AG04450 (cell line): ENCODE data around the gene MAML2. TPM values are rescaled to one million over a fixed set of nuclear protein-coding genes. Genes with fewer than 3 reads are reported as not detected.

ENCODE experiments used
- CTCF ChIA-PET: fragments of 300-600, 350-600 bp; formaldehyde crosslinking; extraction: SDS; loops from one replicate; lab custom pipeline; 2022; ENCODE audit warnings: antibody characterized with exemption, inconsistent platforms; lab: Charles Lee
- POLR2A ChIA-PET: fragments of 350-600 bp; formaldehyde crosslinking; extraction: SDS; loops from one replicate; lab custom pipeline; 2021; ENCODE audit warnings: antibody characterized with exemption, inconsistent platforms; lab: Yijun Ruan, JAX
- DNase-seq: peaks from one replicate; pipeline ENCODE4 v3.0.0-alpha.2; 2011; ENCODE audit warnings: low read depth, low spot score
- H3K27ac ChIP-seq: one replicate; pipeline ENCODE4 v1.5.1; 2012; ENCODE audit warnings: low read depth, low read length, control low read depth
- H3K27me3 ChIP-seq: one replicate; pipeline ENCODE4 v1.6.0; 2012; ENCODE audit warnings: low read length; ENCODE audit not compliant: control insufficient read depth, insufficient read depth
- H3K4me3 ChIP-seq: 2 replicates; pipeline ENCODE4 v1.5.1; 2011; ENCODE audit warnings: mild to moderate bottlenecking, low read depth, low read length, control low read depth
- H3K9me3 ChIP-seq: 2 replicates; pipeline ENCODE4 v1.5.1; 2012; ENCODE audit warnings: low read length; ENCODE audit not compliant: control insufficient read depth, insufficient read depth
- polyA plus RNA-seq: library from polyadenylated mRNA; depleted of rRNA; stranded (reverse); fragments of >200 nt; gene quantifications from 2 replicates; pipeline ENCODE4 v1.2.3, GENCODE V29; 2011
- TF ChIP-seq, protein P1 (sequence below): IDR thresholded peaks from 2 replicates; pipeline ENCODE4 v1.5.1; 2011; ENCODE audit warnings: low read depth, low read length, control low read depth, inconsistent platforms

MAML2 gene
- polyA plus RNA-seq, 1 experiment: 23.0 TPM

DNA sequence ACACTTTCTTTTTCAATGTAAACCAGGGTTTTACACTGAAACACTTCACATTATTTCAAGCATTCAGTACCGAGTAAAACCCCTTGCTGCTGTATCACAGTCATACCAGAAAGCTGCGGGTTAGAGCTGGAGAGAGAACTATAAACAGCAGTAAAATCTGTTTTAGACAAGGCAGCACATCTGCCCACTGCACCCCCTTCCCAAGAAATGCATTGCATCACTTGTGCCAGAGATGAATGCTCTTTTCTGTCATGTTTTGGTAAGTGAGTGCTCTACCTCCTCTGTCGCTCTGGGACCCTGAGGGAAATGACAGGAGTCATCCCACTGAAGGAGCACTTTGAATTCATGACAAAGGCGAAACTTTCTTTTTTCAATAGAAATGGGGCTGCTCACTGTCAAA lies 107.2 kb downstream of the MAML2 start:
- Histone ChIP-seq H3K9me3 (no peaks in the 10 kb centered on the region; the same call in 1 of the 2 replicates), H3K27me3 (no peaks in the 10 kb centered on the region), H3K27ac (no peak overlapping the region), H3K4me3 (no peak overlapping the region)
- ChIA-PET CTCF (interaction anchor here (1.4 to 5.6 kb wide), 2 partner anchors 106 to 181 kb away, joined by 3 to 40 read pairs; partner anchors contain the start of gene MAML2), POLR2A (no interaction called here)
- DNase-seq: no peak
- TF ChIP-seq, protein P1, sequence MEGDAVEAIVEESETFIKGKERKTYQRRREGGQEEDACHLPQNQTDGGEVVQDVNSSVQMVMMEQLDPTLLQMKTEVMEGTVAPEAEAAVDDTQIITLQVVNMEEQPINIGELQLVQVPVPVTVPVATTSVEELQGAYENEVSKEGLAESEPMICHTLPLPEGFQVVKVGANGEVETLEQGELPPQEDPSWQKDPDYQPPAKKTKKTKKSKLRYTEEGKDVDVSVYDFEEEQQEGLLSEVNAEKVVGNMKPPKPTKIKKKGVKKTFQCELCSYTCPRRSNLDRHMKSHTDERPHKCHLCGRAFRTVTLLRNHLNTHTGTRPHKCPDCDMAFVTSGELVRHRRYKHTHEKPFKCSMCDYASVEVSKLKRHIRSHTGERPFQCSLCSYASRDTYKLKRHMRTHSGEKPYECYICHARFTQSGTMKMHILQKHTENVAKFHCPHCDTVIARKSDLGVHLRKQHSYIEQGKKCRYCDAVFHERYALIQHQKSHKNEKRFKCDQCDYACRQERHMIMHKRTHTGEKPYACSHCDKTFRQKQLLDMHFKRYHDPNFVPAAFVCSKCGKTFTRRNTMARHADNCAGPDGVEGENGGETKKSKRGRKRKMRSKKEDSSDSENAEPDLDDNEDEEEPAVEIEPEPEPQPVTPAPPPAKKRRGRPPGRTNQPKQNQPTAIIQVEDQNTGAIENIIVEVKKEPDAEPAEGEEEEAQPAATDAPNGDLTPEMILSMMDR: peak; percentile 16; the same call in 1 of the 2 replicates

DNA sequence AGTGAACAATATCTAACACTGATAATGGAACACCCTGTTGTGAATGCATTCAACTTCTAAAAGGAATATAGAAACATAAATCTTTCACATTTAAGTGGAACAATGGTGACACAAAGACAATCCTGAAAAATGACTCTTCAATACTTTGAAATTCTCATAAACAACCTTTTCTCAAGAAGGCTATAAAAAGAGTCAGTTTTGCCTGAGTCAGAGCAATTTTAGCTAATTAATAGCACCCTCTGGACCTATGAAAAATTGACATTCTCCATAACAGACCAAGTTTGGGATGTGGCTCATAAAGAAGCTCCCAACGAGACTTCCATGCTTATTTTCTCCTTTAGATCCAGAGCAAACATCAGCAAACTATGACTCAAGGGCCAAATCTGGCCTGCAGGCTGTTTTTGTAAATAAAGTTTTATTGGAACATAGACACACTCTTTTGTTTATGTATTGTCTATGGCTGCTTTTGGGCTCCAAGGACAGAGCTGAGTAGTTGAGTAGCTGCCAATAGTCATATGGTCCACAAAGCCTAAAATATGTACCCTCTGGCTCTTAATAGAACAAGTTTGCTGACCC lies 108.0 kb downstream of the MAML2 start:
- Histone ChIP-seq H3K27ac (no peak overlapping the region), H3K27me3 (no peaks in the 10 kb centered on the region), H3K4me3 (no peak overlapping the region), H3K9me3 (no peaks in the 10 kb centered on the region; the same call in 1 of the 2 replicates)
- POLR2A ChIA-PET: no interaction called here
- CTCF ChIA-PET: interaction anchor here (5.6 kb wide), 1 partner anchor 107 kb away, joined by 40 read pairs; the partner anchor contains the start of gene MAML2
- TF ChIP-seq, protein P1: no peak
- no peak for DNase-seq

DNA sequence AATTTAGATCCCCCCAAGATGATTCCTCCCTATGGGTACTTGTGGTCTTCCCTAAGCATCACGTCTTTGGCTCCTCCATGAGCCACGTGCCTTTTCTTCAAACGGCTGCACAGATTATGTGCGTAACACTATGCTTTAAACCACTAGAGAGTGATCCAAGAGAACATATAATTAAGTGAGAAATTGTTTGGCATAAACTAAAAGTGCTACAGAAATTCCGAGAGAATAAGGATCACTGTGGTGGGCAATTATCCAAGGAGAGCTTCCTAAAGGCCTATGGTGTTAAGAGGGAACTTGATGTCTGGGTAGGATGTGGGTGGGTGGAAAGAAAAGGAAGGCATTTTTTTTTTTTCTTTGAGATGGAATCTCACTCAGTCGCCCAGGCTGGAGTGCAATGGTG lies 110.9 kb downstream of the MAML2 start:
- no peaks in the 10 kb centered on the region for H3K27me3 ChIP-seq
- CTCF ChIA-PET: interaction anchor here (1.8 kb wide), 1 partner anchor 111 kb away, joined by 4 read pairs; the partner anchor contains the start of gene MAML2
- no peak for DNase-seq

DNA sequence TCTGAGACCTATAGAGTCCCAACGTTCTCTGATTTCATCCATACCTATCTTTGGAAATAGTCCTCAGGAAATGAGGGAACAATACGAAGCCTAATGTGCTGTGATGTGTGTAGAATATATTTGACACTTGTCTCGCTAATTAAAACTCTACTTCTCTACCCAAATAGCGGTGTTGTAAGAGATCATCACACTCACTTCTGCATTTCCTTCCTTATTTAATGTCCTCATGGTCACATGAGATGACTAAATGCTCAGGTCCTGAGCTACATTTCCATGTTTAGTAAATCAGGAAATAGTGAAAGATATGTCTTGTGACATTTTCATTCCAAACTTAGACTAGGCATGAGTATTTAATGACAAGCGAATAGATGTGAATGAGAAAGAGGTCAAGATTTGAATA lies 112.3 kb downstream of the MAML2 start:
- H3K9me3 ChIP-seq: no peaks in the 10 kb centered on the region; the same call in 1 of the 2 replicates
- ChIA-PET POLR2A (no interaction called here), CTCF (interaction anchor here (1.5 kb wide), 1 partner anchor 30 kb away, joined by 3 read pairs; no protein-coding TSS in a partner anchor)
- DNase-seq: no peak
- H3K27me3 ChIP-seq: no peaks in the 10 kb centered on the region
- no peak overlapping the region for H3K4me3 ChIP-seq
- TF ChIP-seq, protein P1: no peak
- no peak overlapping the region for H3K27ac ChIP-seq

More for the DNA sequence above, 110.9 kb downstream of the MAML2 start:
- no peak overlapping the region for H3K27ac ChIP-seq
- POLR2A ChIA-PET: no interaction called here
- TF ChIP-seq, protein P1: no peak
- H3K4me3 ChIP-seq: no peak overlapping the region
- H3K9me3 ChIP-seq: no peaks in the 10 kb centered on the region; the same call in 1 of the 2 replicates

DNA sequence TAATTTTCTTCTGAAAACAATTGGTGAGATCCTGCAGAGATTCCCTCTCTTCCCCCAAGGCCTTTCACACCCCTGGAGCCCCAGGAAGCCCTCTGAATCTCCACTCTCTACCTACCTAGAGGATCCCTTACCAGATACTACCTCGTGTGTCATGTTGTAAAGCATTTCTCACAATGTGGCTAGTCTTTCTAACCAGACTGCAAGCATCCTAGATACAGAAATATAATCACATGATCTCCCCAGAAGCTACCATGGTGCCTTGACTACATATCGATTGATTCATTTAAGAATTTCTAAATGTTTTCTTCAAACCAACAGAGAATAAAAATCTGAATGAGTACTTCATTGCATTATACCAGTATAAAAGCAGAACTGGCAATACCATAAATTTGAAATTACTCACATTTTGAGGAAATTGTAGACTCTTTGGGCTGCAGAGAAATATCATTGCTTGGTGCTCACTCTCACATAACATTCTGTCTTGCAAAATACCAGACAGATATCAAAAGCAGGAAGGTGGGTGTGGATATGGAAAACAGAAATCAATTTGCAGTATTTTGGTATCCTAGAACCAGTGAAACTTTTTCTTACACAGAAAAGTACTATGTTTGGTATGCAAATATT lies 113.5 kb downstream of the MAML2 start:
- H3K9me3 ChIP-seq: no peaks in the 10 kb centered on the region; the same call in 1 of the 2 replicates
- H3K4me3 ChIP-seq: no peak overlapping the region
- H3K27me3 ChIP-seq: no peaks in the 10 kb centered on the region
- TF ChIP-seq, protein P1: no peak
- ChIA-PET POLR2A (interaction anchor here (0.5 to 1.3 kb wide), 3 partner anchors 11 to 74 kb away, joined by 3 read pairs; no protein-coding TSS in a partner anchor), CTCF (interaction anchor here (1.0 to 1.5 kb wide), 2 partner anchors 29 to 42 kb away, joined by 3 read pairs; no protein-coding TSS in a partner anchor)
- peak overlapping the region; percentile 89 for H3K27ac ChIP-seq
- no peak for DNase-seq
